ENCODE data around the gene WIPI1.
"Not testable (repeated sequence)": the region's sequence is repeated elsewhere in the genome, so short reads cannot be mapped to it uniquely, and the experiment has no call there.

Gene WIPI1

GRCh38 chr17:68383443-68384321 lies 73.6 kb downstream of the WIPI1 start:
- no peak for FAIRE-seq

DNA sequence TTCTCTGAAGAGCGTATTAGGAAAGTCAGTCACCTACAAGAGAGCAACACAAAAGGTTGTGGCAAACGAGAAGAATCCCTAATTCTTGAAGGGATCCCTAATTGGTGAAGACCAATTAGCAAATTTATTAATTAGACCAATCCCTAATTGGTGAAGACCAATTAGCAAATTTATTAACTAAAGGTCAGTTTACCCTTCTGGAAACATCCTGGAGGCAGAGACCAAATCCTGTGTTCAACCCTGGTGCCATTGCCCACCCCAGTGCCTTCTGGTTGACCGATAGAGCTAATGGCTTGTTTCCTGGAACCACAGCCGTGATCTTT lies 74.2 kb downstream of the WIPI1 start:
- no peak for FAIRE-seq

DNA sequence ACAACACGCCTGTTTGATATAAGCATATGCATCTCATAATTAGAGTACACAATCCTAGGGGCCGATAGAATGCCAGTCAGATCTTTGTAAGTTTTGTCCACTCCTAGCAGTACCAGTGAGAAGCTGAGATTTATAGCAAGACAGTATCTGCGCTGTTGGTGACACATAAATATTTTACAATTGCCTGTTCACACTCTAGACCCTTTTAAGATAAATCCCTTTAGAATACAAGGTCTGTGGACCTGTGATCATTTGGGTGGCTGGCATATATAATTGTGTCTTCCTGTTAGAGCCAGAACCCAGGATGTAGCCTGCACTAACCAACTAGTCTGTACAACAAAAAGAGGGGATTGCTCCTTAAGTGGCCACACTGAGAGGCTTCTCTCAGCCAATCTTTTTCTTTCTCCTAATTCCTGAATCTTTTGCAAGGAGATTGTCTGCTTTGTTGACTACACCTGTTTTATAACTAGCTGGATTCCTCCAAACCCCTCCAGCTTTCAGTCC lies 74.7 kb downstream of the WIPI1 start:
- no peak for FAIRE-seq

- no peak for FAIRE-seq
These were observed 76.0 kb downstream of the WIPI1 start for GRCh38 chr17:68381076-68381900.

- FAIRE-seq, result no peak
These were observed 77.3 kb downstream of the WIPI1 start for GRCh38 chr17:68379692-68380677.

GRCh38 chr17:68379177-68379510 lies 78.2 kb downstream of the WIPI1 start:
- no peak for FAIRE-seq

GRCh38 chr17:68378268-68379176 lies 78.8 kb downstream of the WIPI1 start:
- FAIRE-seq, result no peak

GRCh38 chr17:68377771-68378267 lies 79.5 kb downstream of the WIPI1 start:
- no peak for FAIRE-seq

DNA sequence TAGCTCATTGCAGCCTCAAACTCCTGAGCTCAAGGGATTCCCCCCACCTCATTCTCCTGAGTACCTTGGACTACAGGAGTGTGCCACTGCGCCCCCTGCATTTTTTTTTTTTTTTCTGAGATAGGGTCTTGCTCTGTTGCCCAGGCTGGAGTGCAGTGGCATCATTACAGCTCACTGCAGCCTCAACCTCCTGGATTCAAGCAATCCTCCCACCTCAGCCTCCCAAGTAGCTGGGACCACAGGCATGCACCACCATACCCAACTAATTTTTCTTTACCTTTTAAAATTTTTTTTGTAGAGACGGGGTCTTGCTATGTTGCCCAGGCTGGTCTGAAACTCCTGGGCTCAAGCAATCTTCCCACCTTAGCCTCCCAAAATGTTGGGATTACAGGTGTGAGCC lies 81.1 kb downstream of the WIPI1 start:
- not testable (repeated sequence) for FAIRE-seq

DNA sequence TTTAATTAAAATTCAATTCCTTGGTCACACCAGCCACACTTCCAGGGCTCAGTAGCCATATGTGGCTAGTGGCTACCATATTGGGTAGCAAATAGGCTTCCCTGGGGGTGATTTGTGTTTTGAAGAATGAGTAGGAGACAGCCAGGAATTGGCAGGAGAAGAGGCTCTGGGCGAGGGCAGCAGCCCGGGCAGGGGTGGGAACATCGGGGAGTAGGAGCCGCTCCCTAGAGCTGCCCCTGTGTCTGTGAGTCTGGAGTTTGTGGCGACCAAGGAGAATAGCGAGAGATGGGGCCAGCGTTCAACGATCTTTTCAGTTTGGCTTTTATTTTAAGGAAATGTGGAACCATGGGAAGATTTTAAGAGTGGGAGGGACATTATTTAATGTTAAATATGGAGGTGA lies 81.7 kb downstream of the WIPI1 start:
- no peak for FAIRE-seq
